Glutamatergic neuron (in vitro differentiated cells): ENCODE results near the gene PRKCE. TPM values are rescaled to one million over a fixed set of nuclear protein-coding genes. Genes with fewer than 3 reads are reported as not detected.

Experiments
- DNase-seq: peaks from one replicate; pipeline ENCODE4 v3.0.0; 2022
- H3K27ac Mint-ChIP-seq: one replicate; pipeline ENCODE4 v1.8.0; 2020; ENCODE audit warnings: mild to moderate bottlenecking, mixed read lengths, inconsistent platforms; ENCODE audit not compliant: unreplicated experiment
- H3K27me3 Mint-ChIP-seq: one replicate; pipeline ENCODE4 v1.8.0; 2020; ENCODE audit warnings: mild to moderate bottlenecking, moderate library complexity, mixed read lengths, inconsistent platforms; ENCODE audit not compliant: unreplicated experiment
- H3K36me3 Mint-ChIP-seq: one replicate; pipeline ENCODE4 v1.8.0; 2020; ENCODE audit warnings: mild to moderate bottlenecking, mixed read lengths, inconsistent platforms; ENCODE audit not compliant: unreplicated experiment
- H3K4me1 Mint-ChIP-seq: one replicate; pipeline ENCODE4 v1.8.0; 2020; ENCODE audit warnings: mild to moderate bottlenecking, low read depth, mixed read lengths, inconsistent platforms; ENCODE audit not compliant: unreplicated experiment
- H3K4me3 Mint-ChIP-seq: one replicate; pipeline ENCODE4 v1.8.0; 2020; ENCODE audit warnings: mild to moderate bottlenecking, mixed read lengths, inconsistent platforms; ENCODE audit not compliant: unreplicated experiment
- H3K9me3 Mint-ChIP-seq: one replicate; pipeline ENCODE4 v1.8.0; 2020; ENCODE audit warnings: mild to moderate bottlenecking, moderate library complexity, mixed read lengths, inconsistent platforms; ENCODE audit not compliant: unreplicated experiment
- CTCF ChIP-seq: fragments of 200-600 bp; sonication (generic); IDR thresholded peaks from one replicate; pipeline ENCODE4 v1.5.0; 2021; ENCODE audit not compliant: partially characterized antibody, unreplicated experiment
- total RNA-seq: library from RNA; stranded (reverse); fragmentation: NEBNext Ultra II Directional; extraction: Animal tissue kit (Norgen Biotek cat#: 25700); gene quantifications from one replicate; pipeline ENCODE4 v1.2.1, GENCODE V29; 2021; ENCODE audit not compliant: unreplicated experiment

Gene PRKCE
- total RNA-seq, 1 donor from 2014 or later: 74.8 TPM

GRCh38 chr2:45776160-45776955 lies 124.9 kb downstream of the PRKCE start:
- H3K27ac Mint-ChIP-seq: no peak overlapping the region
- DNase-seq: no peak
- no peak for TF ChIP-seq CTCF
- peaks cover 9% of the 10 kb centered on the region for H3K9me3 Mint-ChIP-seq
- H3K36me3 Mint-ChIP-seq: no peaks in the 10 kb centered on the region
- H3K4me1 Mint-ChIP-seq: peaks cover 31% of the 10 kb centered on the region
- no peak overlapping the region for H3K4me3 Mint-ChIP-seq
- H3K27me3 Mint-ChIP-seq: peaks cover 13% of the 10 kb centered on the region

GRCh38 chr2:45777996-45778719 lies 126.7 kb downstream of the PRKCE start:
- no peak for DNase-seq
- Mint-ChIP-seq H3K4me3 (no peak overlapping the region), H3K4me1 (peaks cover 24% of the 10 kb centered on the region), H3K27me3 (peaks cover 9% of the 10 kb centered on the region), H3K36me3 (no peaks in the 10 kb centered on the region), H3K9me3 (no peaks in the 10 kb centered on the region), H3K27ac (no peak overlapping the region)
- no peak for TF ChIP-seq CTCF

- Mint-ChIP-seq H3K4me3 (no peak overlapping the region), H3K4me1 (peaks cover 24% of the 10 kb centered on the region), H3K27me3 (peaks cover 9% of the 10 kb centered on the region), H3K27ac (no peak overlapping the region), H3K36me3 (no peaks in the 10 kb centered on the region), H3K9me3 (no peaks in the 10 kb centered on the region)
- DNase-seq: peak; percentile 56
- TF ChIP-seq CTCF: peak; percentile 79
These were observed 127.3 kb downstream of the PRKCE start for GRCh38 chr2:45778720-45779171.

- H3K27me3 Mint-ChIP-seq: peaks cover 6% of the 10 kb centered on the region
- peaks cover 2% of the 10 kb centered on the region for H3K9me3 Mint-ChIP-seq
- no peak overlapping the region for H3K4me3 Mint-ChIP-seq
- DNase-seq: no peak
- no peak for TF ChIP-seq CTCF
- peaks cover 18% of the 10 kb centered on the region for H3K4me1 Mint-ChIP-seq
- H3K36me3 Mint-ChIP-seq: no peaks in the 10 kb centered on the region
- H3K27ac Mint-ChIP-seq: no peak overlapping the region
These were observed 129.3 kb downstream of the PRKCE start for GRCh38 chr2:45780541-45781463.
